H54 (cell line): ENCODE measurements around the gene DEFB110.

ENCODE experiments used
- DNase-seq: peaks from one replicate; pipeline ENCODE4 v3.0.0; 2011; ENCODE audit warnings: low spot score, mixed read lengths; ENCODE audit not compliant: insufficient read length
- FAIRE-seq: peaks from 3 replicates; lab custom pipeline; 2011; peaks lifted over from hg19 to GRCh38; lab: Jason Lieb, UNC
- POLR2A ChIP-seq: IDR thresholded peaks from 2 replicates; pipeline ENCODE4 v1.6.1; 2011; ENCODE audit warnings: low read depth, mild to moderate bottlenecking, low read length

The DEFB110 gene

DNA sequence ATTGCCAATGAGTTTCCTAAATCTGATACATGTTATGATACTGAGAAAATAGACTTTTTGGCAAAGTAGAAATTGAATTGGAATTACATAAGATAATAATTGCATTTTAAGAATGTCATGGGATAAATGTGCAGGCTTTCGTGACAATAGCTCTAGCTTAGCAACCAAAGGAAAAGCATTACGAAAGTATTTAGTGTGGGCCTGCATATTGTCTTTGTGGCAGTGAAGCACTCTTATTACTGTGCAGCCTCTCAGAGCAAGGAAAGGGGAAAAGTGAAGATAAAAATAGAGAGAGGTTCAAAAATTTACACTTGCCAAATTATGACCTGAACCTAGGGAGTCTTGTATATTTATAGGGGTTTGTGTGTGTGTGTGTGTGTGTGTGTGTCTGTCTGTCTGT is 39.7 kb downstream of the DEFB110 start:
- TF ChIP-seq POLR2A: no peak
- no peak for FAIRE-seq
- DNase-seq: no peak

DNA sequence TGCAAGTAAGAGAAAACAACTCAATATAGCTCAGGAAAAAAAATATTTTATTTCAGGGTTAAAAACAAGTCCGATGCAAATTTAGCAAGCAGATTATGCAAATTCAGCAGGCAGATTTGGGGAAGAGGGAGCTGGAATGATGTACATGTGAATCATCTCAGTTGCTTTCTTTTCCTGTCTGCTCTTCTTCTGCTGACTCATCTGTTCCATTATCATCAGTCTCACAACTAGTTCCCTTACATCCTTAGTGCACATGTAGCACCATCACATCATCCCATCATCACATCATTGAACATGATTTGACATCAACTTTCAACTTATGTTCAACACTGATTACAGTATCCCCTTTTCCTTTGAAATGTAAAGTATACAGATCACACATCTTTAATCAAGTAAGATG is 40.9 kb downstream of the DEFB110 start:
- TF ChIP-seq POLR2A: no peak
- FAIRE-seq (no peak), DNase-seq (no peak)

DNA sequence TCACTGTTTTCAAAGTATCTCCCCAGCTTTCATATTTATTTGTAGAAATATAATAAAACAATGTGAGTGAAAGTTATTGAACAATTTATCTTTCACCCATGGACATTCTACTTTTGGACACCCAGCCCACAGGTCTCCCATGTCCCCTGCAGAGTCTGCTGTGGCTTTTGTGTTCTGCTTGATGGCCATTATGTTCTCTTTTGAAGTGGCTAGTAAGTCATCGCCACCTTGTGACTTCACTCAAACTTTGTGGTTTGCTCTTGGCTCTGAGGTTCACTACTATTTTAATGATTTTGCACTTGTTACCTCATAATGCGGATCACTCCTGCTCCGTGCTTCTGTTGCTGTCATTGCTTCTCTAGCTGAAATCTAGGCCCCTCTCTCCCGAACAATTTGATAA is 42.2 kb downstream of the DEFB110 start:
- no peak for DNase-seq
- no peak for TF ChIP-seq POLR2A
- FAIRE-seq: no peak

DNA sequence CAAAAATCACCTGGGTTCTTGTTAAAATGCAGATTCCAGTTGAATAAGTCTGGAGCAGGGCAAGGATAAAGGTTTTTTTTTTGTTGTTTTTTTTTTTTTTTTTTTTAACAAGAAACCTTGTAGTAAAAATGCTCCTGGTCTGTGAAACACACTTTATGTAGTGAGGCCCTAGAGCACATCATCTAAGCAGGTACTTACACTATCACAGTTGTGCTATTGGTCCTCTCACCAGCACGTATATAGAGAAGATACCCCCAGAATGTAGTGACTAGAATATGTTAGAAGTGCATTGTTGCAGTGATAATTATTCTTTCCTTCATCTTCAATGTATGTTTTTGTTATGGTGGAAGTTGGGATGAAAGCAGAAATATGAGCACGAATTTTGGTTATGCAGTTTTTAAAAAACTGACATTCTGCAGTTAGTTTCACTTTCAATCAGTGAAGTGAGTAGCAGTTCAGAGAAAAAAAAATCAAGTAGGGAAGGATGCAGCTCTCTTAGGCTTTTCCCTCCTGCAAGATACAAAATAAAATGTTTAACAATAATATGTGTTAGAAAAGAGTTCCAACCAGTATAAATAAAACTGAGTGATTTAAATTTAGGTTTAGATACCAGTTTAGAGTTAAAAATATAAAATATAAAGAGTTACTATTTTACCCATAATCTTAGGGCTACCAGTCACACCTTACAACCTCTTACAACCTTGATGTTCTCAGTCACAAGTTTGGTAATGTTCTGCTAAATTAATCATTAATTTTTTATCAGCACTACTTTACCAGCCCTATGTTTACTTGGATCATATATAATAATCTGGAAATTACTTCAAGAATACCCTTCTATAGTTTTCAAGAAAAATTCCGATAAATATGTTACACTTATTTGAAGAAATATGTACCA is 43.2 kb downstream of the DEFB110 start:
- TF ChIP-seq POLR2A: no peak
- FAIRE-seq (no peak), DNase-seq (no peak)

DNA sequence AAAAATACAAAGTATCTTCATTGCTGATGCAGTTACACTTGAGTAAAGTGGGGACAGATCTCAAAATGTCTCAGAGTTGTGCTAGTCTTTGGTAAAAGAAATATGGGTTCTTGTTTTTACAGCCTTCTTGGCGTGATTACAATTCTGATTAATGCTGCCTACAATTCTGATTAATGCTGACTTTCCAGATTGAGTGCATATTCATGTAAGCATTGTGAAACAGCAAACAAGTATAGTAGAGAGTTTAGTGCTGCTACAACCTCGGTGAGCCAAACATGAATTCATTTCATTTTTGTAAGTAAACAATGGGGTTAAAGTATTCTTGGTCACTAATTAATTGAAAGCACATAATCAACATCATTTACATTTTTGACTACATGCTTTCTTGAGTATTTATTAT is 52.2 kb downstream of the DEFB110 start, which contains the start of gene DEFB113:
Gene DEFB113, minus strand, starts transcription at position 21 of the 400 bp plus-strand sequence. Its CDS starts 0 bp downstream, at position 21.
- no peak for TF ChIP-seq POLR2A
- no peak for DNase-seq
- FAIRE-seq: no peak
